GM18873 (cell line): ENCODE data around the gene FAM131B.

Source experiments
- ATAC-seq: cut with Tn5 transposase; IDR thresholded peaks from one replicate; pipeline ENCODE4 v1.9.1; 2021; ENCODE audit warnings: mild to moderate bottlenecking, moderate library complexity, moderate number of reproducible peaks; ENCODE audit not compliant: unreplicated experiment, low FRiP score

Gene FAM131B

GRCh38 chr7:143329471-143330170 is 32.9 kb downstream of the FAM131B start:
- ATAC-seq, result no peak

GRCh38 chr7:143327903-143328302 is 34.6 kb downstream of the FAM131B start:
- ATAC-seq, result peak; percentile 61

GRCh38 chr7:143325240-143325639 is 37.3 kb downstream of the FAM131B start:
- ATAC-seq, result peak; percentile 63

GRCh38 chr7:143323653-143324052 is 38.9 kb downstream of the FAM131B start:
- no peak for ATAC-seq

GRCh38 chr7:143322760-143323633 is 39.5 kb downstream of the FAM131B start:
- ATAC-seq, result no peak

- no peak for ATAC-seq
Observed at GRCh38 chr7:143321734-143322133, 40.8 kb downstream of the FAM131B start.

- ATAC-seq, result no peak
Observed at GRCh38 chr7:143321242-143321641, 41.3 kb downstream of the FAM131B start.

- ATAC-seq, result no peak
Observed at GRCh38 chr7:143320620-143321019, 41.9 kb downstream of the FAM131B start.

- no peak for ATAC-seq
Observed at GRCh38 chr7:143318661-143319060, 43.9 kb downstream of the FAM131B start.

GRCh38 chr7:143316492-143316891 is 46.0 kb downstream of the FAM131B start:
- no peak for ATAC-seq

GRCh38 chr7:143315776-143316175 is 46.7 kb downstream of the FAM131B start, which contains the start of gene CLCN1:
TSS of gene CLCN1 (plus strand) at chr7:143316111. CDS start at chr7:143316213, 102 bp downstream.
- ATAC-seq, result no peak

- ATAC-seq, result no peak
Observed at GRCh38 chr7:143314127-143314526, 48.4 kb downstream of the FAM131B start.

GRCh38 chr7:143308632-143309031 is 53.9 kb downstream of the FAM131B start:
- ATAC-seq, result no peak

GRCh38 chr7:143305423-143306070 is 57.0 kb downstream of the FAM131B start:
- ATAC-seq, result no peak

GRCh38 chr7:143304938-143305337 is 57.6 kb downstream of the FAM131B start:
- no peak for ATAC-seq

GRCh38 chr7:143303733-143304132 is 58.8 kb downstream of the FAM131B start:
- no peak for ATAC-seq
